IPS-18c (cell line): ENCODE results near the gene PPP3R1.
A peak's percentile ranks its signal among the peaks of the same experiment; 100 is the strongest.

ENCODE experiments used
- H3K4me3 ChIP-seq: 2 replicates; pipeline ENCODE4 v1.7.0; 2013; ENCODE audit warnings: low read depth, mild to moderate bottlenecking, low read length, moderate library complexity; ENCODE audit not compliant: insufficient read depth
- H3K9me3 ChIP-seq: one replicate; pipeline ENCODE4 v1.6.1; 2013; ENCODE audit warnings: mild to moderate bottlenecking, low read length, moderate library complexity; ENCODE audit not compliant: control insufficient read depth, insufficient read depth

The PPP3R1 gene, protein sequence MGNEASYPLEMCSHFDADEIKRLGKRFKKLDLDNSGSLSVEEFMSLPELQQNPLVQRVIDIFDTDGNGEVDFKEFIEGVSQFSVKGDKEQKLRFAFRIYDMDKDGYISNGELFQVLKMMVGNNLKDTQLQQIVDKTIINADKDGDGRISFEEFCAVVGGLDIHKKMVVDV

DNA sequence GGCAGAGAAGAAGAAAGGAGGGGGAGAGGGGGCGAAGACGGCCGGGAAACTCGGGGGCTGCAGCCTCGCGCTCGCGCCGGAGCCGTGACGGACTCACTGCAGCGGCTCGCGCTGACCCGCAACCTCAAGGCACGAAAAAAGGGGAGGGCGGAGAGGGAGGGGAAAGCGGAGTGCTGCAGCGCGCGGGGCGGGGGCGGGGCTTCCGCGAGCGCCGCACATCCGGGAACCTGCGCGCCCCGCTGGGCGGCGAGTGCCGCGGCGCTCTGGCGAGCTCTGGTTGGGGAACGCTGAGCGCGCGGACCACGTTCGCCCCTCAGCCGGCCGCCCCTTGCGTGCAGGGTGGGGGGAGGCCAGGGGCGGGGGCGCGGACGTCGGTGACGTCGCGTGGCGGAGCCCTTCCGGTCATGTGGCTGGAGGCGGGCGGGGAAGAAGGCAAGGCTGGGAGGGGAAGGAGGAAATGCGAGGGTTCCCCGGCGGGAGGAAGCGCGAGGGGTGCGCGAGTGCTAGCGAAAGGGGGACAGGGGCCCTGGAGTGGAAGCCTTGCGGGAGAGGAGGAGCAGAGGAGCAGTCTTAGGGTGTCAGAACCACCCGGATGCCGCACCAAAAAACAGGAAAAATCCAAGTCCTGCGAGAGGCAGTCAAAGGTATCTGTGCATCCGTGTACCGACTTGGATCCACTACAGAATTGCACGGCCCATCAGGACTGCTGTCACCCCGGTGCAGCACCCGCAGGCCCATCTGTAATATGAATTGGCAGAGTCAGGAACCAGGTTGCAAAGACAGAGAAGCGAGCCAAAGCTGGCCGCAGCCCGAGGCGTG is at the start of gene PPP3R1:
PPP3R1 (minus strand) TSS at position 133 of the 819 bp plus-strand sequence. CDS start 405 bp downstream, outside the sequence.
- H3K4me3 ChIP-seq = peak within 1 kb of the TSS; percentile 91
- H3K9me3 ChIP-seq = no peaks in the 10 kb centered on the region

DNA sequence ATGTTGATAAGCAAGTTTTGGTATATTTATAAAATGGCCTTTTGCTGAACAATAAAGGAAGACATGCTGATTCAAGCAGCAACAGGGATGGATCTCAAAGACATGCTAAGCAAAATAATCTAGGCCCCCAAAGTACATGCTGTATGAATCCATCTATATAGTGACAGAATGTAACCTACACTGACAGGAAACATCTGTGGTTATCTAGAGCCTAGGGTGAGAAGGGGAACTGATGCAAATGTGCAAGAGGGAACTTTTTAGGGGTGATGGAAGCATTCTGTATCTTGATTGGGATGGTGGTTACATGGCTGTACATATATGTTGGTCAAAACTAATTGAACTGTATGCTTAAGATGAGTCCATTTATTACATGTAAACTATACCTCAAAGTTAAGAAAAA is 43.2 kb upstream of the PPP3R1 start:
- Histone ChIP-seq H3K4me3 (no peak overlapping the region), H3K9me3 (no peaks in the 10 kb centered on the region)

DNA sequence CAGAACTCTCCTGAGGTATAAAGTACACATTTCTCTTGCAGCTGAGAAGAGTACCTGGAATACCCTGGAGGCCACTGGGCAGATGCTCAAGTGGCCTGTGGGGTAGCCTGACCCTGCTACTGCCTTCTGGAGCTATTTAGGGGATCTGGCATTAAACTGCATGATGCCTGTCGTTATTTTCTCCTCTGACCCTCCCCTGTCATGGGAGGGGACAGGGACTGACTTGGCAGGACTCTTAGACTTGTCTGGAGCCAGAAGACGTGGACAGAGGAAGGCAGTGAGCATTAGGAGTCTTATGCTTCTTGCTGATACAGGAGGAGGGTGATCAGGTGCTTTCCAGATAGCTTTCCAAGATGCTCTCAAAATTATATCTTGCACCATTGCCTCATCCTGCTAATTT is 42.6 kb upstream of the PPP3R1 start:
- H3K9me3 ChIP-seq = no peaks in the 10 kb centered on the region

DNA sequence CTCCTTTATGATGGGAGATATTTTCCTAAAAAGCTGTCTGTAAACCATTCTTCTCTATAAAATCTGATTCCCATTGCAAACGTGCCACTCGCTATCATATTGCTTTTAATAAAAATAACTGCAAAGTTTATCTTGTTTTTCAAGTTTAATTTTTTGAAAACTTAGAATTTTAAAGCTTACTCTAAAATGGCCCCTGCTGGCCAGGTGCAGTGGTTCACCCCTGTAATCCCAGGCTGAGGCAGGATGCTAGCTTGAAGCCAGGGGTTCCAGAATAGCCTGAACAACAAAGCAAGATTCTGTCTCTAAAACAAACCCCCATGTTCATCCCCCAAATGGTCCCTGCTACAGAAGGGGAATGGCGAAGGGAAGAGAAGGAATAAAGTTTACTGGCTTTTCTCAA is 41.9 kb upstream of the PPP3R1 start:
- no peaks in the 10 kb centered on the region for H3K9me3 ChIP-seq
- no peak overlapping the region for H3K4me3 ChIP-seq

More for the DNA sequence above, 42.6 kb upstream of the PPP3R1 start:
- H3K4me3 ChIP-seq = no peak overlapping the region

DNA sequence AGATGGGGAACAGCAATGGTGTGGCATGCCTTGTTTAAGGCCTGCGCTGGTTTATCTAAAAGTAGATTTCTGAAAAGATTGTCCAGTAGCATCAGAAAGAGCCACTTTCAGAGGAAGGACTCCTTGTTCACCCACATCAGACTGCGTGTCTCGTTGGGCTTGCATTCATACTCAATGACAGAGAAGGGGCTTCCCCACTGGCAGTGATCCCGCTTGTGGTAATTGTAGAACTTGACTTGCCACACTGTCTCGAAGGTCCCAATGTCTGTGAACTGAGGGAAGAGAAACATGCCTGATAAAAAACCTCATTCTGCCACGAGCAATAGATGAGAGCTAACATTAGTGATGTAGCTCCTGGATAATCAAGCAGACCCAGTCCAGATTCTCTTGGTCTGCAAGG is 41.4 kb upstream of the PPP3R1 start:
- H3K9me3 ChIP-seq = no peaks in the 10 kb centered on the region
- no peak overlapping the region for H3K4me3 ChIP-seq

DNA sequence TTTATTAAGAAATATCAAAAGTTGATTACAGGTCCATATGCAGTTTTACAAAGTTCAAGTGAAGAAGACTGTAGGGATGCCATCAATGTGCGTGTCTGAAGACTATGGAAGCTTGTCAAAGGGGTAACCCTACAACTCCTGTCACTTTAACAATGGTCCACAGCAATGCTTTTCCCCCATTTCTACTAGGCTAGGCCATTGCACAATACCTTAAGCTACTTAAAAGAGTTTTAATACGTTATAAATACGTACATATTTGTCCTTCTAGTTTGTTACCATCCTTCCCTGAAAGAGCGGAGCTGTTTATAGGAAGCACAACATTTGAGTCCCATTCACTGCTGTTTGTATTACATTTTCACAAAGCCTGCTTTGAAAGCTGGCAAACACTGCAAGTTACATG is 40.7 kb upstream of the PPP3R1 start:
- no peaks in the 10 kb centered on the region for H3K9me3 ChIP-seq
- H3K4me3 ChIP-seq = no peak overlapping the region

DNA sequence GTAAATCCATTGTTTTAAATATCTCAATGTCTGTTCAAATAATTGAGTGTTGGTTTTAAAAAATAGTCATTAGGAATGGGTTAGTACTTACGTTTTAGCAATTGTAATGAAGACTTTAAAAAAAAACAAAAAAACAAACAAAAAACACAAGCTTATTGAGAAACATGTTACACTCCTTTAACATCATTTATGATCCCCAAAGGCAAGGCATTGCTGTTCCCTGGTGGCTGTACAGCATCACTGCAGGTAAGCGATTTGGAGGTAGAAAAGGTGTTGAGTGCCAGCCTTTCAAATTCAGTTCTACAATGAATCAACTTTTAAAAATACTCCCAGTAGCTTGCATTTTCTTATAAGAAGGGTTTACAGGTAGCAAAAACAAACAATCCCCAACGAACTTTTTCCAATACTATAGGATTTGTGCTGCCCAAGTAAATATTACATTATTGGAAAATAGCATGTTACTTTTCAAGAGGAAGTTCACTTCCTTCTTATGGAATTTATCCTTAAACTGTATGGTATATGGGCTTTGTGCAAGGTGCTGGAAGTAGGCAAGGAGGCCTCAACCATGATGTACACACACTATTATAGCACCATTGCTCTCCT is 39.9 kb upstream of the PPP3R1 start:
- no peak overlapping the region for H3K4me3 ChIP-seq
- H3K9me3 ChIP-seq = no peaks in the 10 kb centered on the region

DNA sequence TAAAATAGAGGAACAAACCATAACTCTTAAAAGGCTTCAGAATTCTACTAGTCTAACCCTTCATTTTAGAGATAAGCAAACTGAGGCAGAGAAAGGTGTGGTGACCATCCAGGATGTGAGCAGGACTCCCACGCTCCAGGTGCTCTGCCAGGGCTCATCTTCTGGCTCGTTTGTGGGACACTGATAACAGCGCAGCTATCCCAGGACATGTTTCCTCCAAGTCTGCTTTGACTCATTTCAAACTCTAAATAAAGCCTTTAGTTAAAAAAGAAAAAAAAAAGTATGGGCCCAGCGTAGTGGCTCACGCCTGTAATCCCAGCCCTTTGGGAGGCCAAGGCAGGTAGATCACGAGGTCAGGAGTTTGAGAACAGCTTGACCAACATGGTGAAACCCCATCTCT is 39.0 kb upstream of the PPP3R1 start:
- H3K4me3 ChIP-seq = no peak overlapping the region
- no peaks in the 10 kb centered on the region for H3K9me3 ChIP-seq

DNA sequence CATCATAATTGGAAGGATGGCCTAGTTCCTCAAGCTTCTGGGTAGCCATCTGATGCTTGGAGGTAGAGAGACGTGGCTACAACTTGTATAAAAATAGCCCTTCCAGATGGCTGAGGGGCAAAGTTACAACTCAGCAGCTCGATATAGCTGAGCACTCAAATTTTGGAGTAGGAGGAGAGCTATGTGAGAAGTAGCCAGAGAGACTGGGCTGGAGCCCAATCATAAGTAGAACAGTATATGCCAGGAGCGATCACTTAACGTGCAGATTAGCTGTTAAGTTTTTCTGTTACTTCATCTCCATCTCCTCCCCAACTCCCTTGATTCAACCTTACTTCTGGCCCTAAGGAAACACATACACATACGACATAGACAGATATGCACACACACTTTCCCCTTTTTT is 38.6 kb upstream of the PPP3R1 start:
- Histone ChIP-seq H3K9me3 (no peaks in the 10 kb centered on the region), H3K4me3 (no peak overlapping the region)

DNA sequence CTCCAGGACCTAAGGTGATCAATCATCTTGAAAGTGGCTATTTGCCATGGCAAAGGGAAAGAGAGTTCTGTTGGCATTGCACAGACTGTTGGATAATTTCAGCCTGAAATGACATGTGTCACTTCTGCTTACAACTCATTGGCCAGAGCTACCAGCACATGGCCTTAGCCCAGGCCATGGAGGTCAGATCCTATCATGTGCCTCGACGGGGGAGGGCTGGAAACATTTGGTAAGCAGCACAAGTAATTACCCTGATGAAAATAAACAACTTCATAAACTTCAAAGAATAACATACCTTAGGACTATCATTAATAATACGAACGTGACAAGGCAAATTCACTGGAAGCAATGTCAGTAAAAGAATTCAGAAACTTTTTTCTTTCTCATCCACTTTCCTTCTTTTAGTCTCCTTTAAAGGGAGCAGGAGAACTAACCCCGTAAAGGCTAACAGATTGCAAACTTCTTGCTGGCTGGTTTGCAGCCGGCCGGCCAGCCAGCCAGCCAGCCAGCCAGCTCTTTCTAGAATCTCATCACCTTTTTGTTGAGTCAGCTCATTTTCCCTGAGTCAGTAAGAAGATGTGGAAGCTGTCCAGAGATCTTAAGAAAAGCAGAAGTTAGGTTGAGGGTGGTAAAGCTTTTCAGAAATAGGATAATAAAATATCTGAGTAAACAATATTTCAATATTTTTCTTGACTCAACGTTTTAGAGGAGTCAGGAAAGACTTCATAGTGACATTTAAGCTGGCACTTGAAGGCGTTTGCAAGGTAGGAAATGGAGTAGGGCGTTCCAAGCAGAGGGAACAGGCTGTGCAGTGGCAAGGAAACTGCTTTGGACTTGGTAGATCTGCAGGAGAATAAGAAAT is 35.5 kb upstream of the PPP3R1 start:
- Histone ChIP-seq H3K9me3 (no peaks in the 10 kb centered on the region), H3K4me3 (no peak overlapping the region)

DNA sequence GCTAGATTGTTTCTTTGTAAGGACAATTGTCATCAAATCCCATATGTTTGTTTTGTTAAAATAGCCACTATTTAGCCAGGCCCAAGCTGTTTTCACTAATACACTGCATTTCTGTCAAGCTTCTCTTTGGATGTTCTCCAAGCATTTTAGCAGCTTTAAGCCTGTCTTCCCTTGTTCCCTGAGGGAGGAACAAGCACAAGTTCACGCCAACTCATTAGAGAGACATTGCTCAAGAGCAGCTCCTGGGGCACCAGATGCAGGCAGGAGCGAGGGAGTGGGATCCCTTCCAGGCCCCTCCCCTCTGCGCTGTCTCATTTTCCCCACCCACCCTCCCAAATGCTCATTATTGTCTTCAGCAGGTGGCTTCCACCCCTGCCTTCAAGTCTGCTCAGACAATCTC is 32.6 kb upstream of the PPP3R1 start:
- H3K9me3 ChIP-seq = no peaks in the 10 kb centered on the region
- H3K4me3 ChIP-seq = no peak overlapping the region

DNA sequence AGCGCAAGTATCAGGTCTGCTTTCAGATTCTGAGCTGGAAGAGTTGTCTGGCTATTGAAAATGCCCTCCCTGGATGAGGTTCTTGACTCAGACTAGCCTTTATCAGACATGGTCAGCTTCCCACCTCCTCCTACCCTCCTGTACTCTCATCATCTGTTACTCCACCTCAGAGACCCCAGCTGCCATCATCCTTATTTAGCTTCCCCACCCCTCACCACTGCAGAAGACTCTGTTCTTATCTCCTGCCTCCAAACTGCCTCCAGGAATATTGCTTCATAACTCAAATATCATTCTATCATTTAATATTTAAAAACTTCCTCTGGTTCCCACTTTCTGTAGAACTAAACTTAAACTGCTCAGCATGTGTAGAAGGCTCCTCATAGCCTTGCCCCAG is 31.1 kb upstream of the PPP3R1 start:
- H3K4me3 ChIP-seq = no peak overlapping the region

DNA sequence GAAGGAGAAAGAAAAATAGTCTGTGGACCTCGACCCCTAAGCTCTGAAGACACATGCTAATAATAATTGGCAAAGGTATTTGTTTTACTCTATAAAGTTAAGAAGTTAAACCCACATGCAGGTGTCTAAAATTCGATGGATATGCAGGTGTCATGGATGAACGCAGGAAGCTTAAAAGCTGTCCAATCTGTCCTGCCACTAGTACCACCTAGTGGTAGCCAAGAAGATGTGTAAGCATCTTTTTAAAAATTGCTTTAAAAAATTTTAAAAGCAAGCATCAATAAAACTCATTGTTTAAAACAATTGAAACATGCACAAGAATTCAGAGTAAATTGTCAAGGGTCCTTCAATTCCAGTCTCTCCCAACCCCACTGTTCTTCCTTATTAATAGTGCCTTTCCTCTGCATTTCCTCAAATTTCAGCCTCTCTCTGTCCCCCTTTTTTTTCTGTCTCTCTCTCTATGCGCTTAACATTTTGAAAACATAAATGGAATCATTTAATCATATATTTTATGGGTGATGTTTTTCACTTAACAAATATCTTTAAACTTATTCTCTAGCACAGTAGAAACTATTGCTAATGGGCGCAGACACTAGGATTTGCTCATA is 30.6 kb upstream of the PPP3R1 start:
- no peaks in the 10 kb centered on the region for H3K9me3 ChIP-seq
- no peak overlapping the region for H3K4me3 ChIP-seq

More for the DNA sequence above, 31.1 kb upstream of the PPP3R1 start:
- no peaks in the 10 kb centered on the region for H3K9me3 ChIP-seq

DNA sequence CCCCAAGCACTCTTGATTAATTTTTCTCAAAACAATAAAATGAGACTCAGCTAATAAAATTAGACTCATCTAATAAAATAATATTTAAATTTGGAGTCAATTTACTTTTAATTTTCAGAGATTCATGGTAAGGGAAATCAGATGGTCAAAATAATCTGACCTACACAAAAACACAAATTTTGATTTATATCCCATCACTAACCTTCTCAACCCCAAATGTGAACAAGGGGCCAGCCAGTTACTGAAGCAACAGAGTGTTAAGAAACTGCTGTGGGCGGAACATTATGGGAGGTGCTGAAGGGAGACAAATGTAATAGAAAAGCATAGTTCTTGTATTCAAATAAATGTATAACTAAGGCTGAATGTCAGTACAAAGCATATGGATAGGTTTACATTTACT is 28.5 kb upstream of the PPP3R1 start:
- Histone ChIP-seq H3K4me3 (no peak overlapping the region), H3K9me3 (no peaks in the 10 kb centered on the region)

DNA sequence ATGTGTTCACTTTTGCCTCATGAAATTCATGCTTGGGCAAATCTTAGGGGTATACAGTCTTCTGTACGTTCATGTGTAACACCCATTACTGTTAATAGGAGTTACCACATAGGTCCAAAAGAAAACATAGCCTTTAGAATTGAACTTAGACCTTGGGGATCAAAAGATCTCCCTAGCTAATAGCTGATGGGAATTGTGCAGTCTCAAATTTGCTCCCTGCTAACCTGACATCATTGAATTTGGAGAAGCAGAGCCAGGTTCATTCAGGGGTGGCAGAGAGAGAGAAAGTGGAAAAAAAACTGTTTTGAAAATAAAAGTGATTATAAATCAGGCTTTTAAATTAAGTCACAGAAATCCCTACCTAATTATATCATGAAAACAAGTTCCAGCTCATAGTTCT is 28.0 kb upstream of the PPP3R1 start:
- Histone ChIP-seq H3K9me3 (no peaks in the 10 kb centered on the region), H3K4me3 (no peak overlapping the region)

DNA sequence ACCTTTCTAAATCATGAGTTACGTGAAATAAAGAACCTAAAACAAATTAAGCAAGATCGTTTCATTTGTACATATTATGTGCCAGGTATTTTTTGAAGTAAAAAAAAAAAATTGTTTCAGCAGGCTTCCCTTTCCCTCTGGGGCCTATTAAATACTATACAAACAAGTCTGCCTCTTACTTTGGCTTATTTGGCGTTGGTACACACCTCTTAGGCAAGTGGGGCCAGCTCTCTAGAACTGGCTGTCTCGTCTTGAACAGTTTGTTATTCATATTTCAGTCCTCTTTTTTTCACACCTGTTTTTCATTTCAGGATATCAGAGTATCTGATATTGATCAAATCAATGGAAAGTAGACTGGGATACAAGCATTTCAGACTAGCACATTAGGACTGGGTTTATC is 27.4 kb upstream of the PPP3R1 start:
- H3K4me3 ChIP-seq = no peak overlapping the region
- no peaks in the 10 kb centered on the region for H3K9me3 ChIP-seq

DNA sequence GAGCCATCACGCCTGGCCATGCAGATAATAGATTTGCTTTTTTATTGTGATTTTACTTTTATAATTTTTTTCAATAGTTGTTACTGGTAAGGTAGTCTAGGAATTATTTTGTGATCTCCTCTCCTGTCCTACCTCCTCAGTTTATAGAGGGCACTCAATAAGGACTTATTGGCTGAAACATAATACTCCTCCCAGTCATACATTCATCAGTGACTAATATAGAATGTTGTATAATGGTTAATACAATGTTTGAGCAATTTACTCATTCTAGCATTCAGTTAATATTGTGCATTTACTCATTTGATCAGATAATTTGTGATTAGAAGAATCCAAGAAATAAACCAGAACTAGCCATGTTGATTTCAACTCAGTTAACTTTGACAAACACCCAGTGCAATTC is 25.8 kb upstream of the PPP3R1 start:
- Histone ChIP-seq H3K9me3 (no peaks in the 10 kb centered on the region), H3K4me3 (no peak overlapping the region)
